Glomerular visceral epithelial cell (primary cell): ENCODE data around the gene TEDC1.

Experiments used
- DNase-seq: peaks from one replicate; pipeline ENCODE4 v3.0.0-alpha.2; 2016; ENCODE audit errors: extremely low spot score

TEDC1 gene

GRCh38 chr14:105496831-105497591 lies 6.0 kb downstream of the TEDC1 start:
- no peak for DNase-seq

GRCh38 chr14:105497671-105498429 lies 6.8 kb downstream of the TEDC1 start:
- no peak for DNase-seq

- DNase-seq = no peak
These were observed 7.6 kb downstream of the TEDC1 start for GRCh38 chr14:105498430-105499255.

GRCh38 chr14:105499256-105500035 lies 8.4 kb downstream of the TEDC1 start:
- DNase-seq = no peak

- no peak for DNase-seq
These were observed 9.1 kb downstream of the TEDC1 start for GRCh38 chr14:105500036-105500725.

- DNase-seq = no peak
These were observed 9.7 kb downstream of the TEDC1 start for GRCh38 chr14:105500726-105501101.

- DNase-seq = no peak
These were observed 10.7 kb downstream of the TEDC1 start for GRCh38 chr14:105501504-105502291.

- no peak for DNase-seq
These were observed 11.6 kb downstream of the TEDC1 start for GRCh38 chr14:105502446-105503295.

- DNase-seq = no peak
These were observed 12.2 kb downstream of the TEDC1 start for GRCh38 chr14:105503296-105503640.

GRCh38 chr14:105503935-105504692 lies 13.1 kb downstream of the TEDC1 start:
- no peak for DNase-seq

- DNase-seq = no peak
These were observed 14.1 kb downstream of the TEDC1 start for GRCh38 chr14:105505101-105505500.

- no peak for DNase-seq
These were observed 16.2 kb downstream of the TEDC1 start for GRCh38 chr14:105507247-105507646.

- DNase-seq = no peak
These were observed 17.0 kb downstream of the TEDC1 start for GRCh38 chr14:105508069-105508468.

- no peak for DNase-seq
These were observed 17.6 kb downstream of the TEDC1 start for GRCh38 chr14:105508601-105509000.

GRCh38 chr14:105517096-105517495 lies 26.1 kb downstream of the TEDC1 start:
- DNase-seq = no peak

GRCh38 chr14:105519946-105520698 lies 29.1 kb downstream of the TEDC1 start:
- no peak for DNase-seq

- no peak for DNase-seq
These were observed 34.3 kb downstream of the TEDC1 start for GRCh38 chr14:105525326-105525725.
